Lower lobe of right lung (tissue), 2 donors: ENCODE results near the gene FAM162B. TPM values are rescaled to one million over a fixed set of nuclear protein-coding genes. Genes with fewer than 3 reads are reported as not detected.
"Not testable (repeated sequence)": the region's sequence is repeated elsewhere in the genome, so short reads cannot be mapped to it uniquely, and the experiment has no call there.

Experiments
- ATAC-seq, 2 donors: fragments of 200-7000 bp; cut with Tn5 transposase; one replicate each; pipeline ENCODE4 v1.9.1; 2020 to 2022; ENCODE audit warnings: mild to moderate bottlenecking in 2 of 2, moderate library complexity in 2 of 2
- DNase-seq: peaks from one replicate; pipeline ENCODE4 v3.0.0-alpha.2; 2020
- H3K27ac ChIP-seq: fragments of 200-600 bp; one replicate; pipeline ENCODE4 v1.8.0; 2022
- H3K27me3 ChIP-seq: fragments of 200-600 bp; one replicate; pipeline ENCODE4 v1.8.0; 2022; ENCODE audit warnings: low read depth
- H3K36me3 ChIP-seq: fragments of 200-600 bp; one replicate; pipeline ENCODE4 v1.8.0; 2022; ENCODE audit warnings: mild to moderate bottlenecking
- H3K4me1 ChIP-seq: fragments of 200-600 bp; one replicate; pipeline ENCODE4 v1.8.0; 2022
- H3K4me3 ChIP-seq: fragments of 200-600 bp; one replicate; pipeline ENCODE4 v1.8.0; 2022; ENCODE audit warnings: mild to moderate bottlenecking
- H3K9me3 ChIP-seq: fragments of 200-600 bp; one replicate; pipeline ENCODE4 v1.8.0; 2022
- intact Hi-C: fragments of 100-400 bp; cut with DNase I; formaldehyde crosslinking; loops from one replicate; pipeline ENCODE4 v1.11.0; 2022
- total RNA-seq: library from RNA; stranded (reverse); fragmentation: NEBNext Ultra II Directional; extraction: Animal tissue kit (Norgen Biotek cat#: 25700); gene quantifications from one replicate; pipeline ENCODE4 v1.2.1, GENCODE V29; 2021
- TF ChIP-seq, protein P1 (sequence below): fragments of 200-600 bp; IDR thresholded peaks from one replicate; pipeline ENCODE4 v1.8.0; 2022; ENCODE audit warnings: antibody characterized with exemption, mild to moderate bottlenecking
- donor health status: DM: no; HTN: yes; CAD: no; lungs with severe emphysema.

The FAM162B gene
- total RNA-seq, 1 donor from 2014 or later = 14.9 TPM

DNA sequence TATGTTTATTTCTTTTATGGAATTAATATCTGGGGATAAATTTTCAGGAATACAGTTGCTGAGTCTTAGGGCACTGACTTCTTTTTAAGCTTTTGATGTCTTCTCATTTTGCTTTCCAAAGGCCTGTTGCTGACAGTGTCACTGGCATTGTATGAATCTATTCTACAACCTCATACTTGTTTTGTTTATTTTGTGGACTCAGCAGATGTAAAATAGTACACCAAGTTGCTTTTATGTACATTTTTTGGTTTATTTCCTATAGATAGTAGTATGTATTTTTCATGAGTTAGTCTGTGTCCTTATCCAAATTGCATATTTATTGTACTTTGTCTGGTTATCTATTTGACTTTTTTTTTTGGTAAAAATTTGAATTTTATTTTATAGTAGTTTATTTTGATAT lies 35.0 kb downstream of the FAM162B start:
- TF ChIP-seq, protein P1, sequence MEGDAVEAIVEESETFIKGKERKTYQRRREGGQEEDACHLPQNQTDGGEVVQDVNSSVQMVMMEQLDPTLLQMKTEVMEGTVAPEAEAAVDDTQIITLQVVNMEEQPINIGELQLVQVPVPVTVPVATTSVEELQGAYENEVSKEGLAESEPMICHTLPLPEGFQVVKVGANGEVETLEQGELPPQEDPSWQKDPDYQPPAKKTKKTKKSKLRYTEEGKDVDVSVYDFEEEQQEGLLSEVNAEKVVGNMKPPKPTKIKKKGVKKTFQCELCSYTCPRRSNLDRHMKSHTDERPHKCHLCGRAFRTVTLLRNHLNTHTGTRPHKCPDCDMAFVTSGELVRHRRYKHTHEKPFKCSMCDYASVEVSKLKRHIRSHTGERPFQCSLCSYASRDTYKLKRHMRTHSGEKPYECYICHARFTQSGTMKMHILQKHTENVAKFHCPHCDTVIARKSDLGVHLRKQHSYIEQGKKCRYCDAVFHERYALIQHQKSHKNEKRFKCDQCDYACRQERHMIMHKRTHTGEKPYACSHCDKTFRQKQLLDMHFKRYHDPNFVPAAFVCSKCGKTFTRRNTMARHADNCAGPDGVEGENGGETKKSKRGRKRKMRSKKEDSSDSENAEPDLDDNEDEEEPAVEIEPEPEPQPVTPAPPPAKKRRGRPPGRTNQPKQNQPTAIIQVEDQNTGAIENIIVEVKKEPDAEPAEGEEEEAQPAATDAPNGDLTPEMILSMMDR = no peak
- Histone ChIP-seq H3K27me3 (no peaks in the 10 kb centered on the region), H3K36me3 (peaks cover 68% of the 10 kb centered on the region), H3K27ac (no peak overlapping the region), H3K4me3 (no peak overlapping the region), H3K4me1 (no peaks in the 10 kb centered on the region), H3K9me3 (no peaks in the 10 kb centered on the region)
- intact Hi-C loops = no loop called here
- ATAC-seq (no peak), DNase-seq (no peak)

DNA sequence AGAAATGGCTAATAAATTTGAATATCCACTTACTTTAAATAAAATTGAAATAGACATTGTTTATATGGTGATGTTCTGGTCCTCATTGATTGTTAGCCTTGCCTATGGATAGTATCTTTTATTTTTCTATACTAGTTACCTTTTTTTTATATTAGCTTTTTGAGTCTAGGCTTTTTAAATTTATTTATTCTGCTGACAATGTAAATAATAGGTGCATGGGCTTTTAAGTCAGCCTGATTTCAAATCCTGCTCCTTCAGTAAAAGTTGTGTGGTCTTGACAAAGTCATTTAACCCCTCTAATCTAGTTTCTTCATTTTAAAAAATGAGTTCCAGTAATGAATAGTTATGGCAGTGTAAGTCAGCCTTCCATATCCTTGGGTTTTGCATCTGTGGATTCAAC lies 38.6 kb downstream of the FAM162B start:
- Histone ChIP-seq H3K4me1 (no peaks in the 10 kb centered on the region), H3K36me3 (peaks cover 92% of the 10 kb centered on the region), H3K27ac (no peak overlapping the region), H3K9me3 (no peaks in the 10 kb centered on the region), H3K4me3 (no peak overlapping the region), H3K27me3 (no peaks in the 10 kb centered on the region)
- intact Hi-C loops = no loop called here
- ATAC-seq (no peak), DNase-seq (no peak)
- TF ChIP-seq, protein P1 = no peak

- Histone ChIP-seq H3K27ac (no peak overlapping the region), H3K4me3 (no peak overlapping the region), H3K36me3 (peaks cover 71% of the 10 kb centered on the region), H3K27me3 (no peaks in the 10 kb centered on the region), H3K4me1 (no peaks in the 10 kb centered on the region), H3K9me3 (no peaks in the 10 kb centered on the region)
- DNase-seq = no peak
- TF ChIP-seq, protein P1 = no peak
- intact Hi-C loops = no loop called here
- no peak for ATAC-seq
Observed at GRCh38 chr6:116714761-116715160, 50.8 kb downstream of the FAM162B start.

GRCh38 chr6:116714296-116714695 lies 51.2 kb downstream of the FAM162B start:
- TF ChIP-seq, protein P1 = no peak
- DNase-seq (no peak), ATAC-seq (no peak)
- no peak overlapping the region for H3K27ac ChIP-seq
- H3K36me3 ChIP-seq = peaks cover 67% of the 10 kb centered on the region
- H3K4me1 ChIP-seq = no peaks in the 10 kb centered on the region
- no peak overlapping the region for H3K4me3 ChIP-seq
- H3K9me3 ChIP-seq = no peaks in the 10 kb centered on the region
- no peaks in the 10 kb centered on the region for H3K27me3 ChIP-seq
- intact Hi-C loops = no loop called here

DNA sequence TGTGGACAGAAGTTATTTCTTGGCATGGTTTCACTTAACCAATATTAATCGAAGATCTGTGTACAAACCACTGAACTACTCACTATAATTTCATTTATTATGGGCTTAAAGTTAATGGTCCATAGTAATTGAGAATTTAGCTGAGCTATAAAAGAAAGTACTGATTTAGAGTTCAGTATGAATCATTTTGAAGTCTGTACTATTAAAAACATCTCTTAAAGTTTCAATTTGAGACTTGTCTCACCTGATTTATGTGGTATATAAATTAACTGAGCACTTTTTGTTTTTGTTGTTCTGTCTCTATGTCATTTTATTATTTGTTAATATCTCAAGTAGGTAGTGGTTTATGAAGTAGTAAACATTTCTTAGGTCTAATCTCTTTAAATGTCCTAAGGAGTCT lies 59.6 kb downstream of the FAM162B start:
- peaks cover 64% of the 10 kb centered on the region for H3K36me3 ChIP-seq
- H3K4me1 ChIP-seq = no peaks in the 10 kb centered on the region
- no peak overlapping the region for H3K4me3 ChIP-seq
- intact Hi-C loops = no loop called here
- no peak for DNase-seq
- no peaks in the 10 kb centered on the region for H3K27me3 ChIP-seq
- H3K27ac ChIP-seq = no peak overlapping the region
- no peak for ATAC-seq
- no peaks in the 10 kb centered on the region for H3K9me3 ChIP-seq
- TF ChIP-seq, protein P1 = no peak

DNA sequence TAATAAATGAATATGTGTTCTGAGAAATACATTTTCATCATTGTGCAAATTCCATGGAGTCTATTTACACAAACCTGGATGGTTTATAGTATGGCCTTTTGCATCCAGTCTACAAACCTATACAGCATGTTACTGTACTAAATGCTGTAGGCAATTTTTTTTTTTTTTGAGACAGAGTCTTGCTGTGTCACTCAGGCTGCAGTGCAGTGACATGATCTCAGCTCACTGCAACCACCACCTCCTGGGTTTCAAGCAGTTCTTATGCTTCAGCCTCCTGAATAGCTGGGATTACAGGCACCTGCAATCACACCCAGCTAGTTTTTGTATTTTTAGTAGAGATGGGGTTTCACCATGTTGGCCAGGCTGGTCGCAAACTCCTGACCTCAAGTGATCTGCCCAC lies 61.6 kb downstream of the FAM162B start:
- peaks cover 71% of the 10 kb centered on the region for H3K36me3 ChIP-seq
- H3K27me3 ChIP-seq, H3K4me3 ChIP-seq, H3K4me1 ChIP-seq, H3K9me3 ChIP-seq, DNase-seq, intact Hi-C loops, ATAC-seq, H3K27ac ChIP-seq: not testable (repeated sequence)

Other genes with a start within 250 kb of the FAM162B start
- gene TRAPPC3L, start 220.0 kb downstream of the FAM162B start, total RNA-seq = not detected
- gene CALHM4, start 212.0 kb downstream of the FAM162B start, total RNA-seq = not detected
- gene RWDD1, start 194.2 kb downstream of the FAM162B start, total RNA-seq = 35.9 TPM
- gene RSPH4A, start 149.2 kb downstream of the FAM162B start, total RNA-seq = 5.6 TPM
- gene ZUP1, start 97.0 kb downstream of the FAM162B start, total RNA-seq = 8.7 TPM
- 17.4 TPM for gene KPNA5, start 84.5 kb downstream of the FAM162B start, total RNA-seq
- not detected for gene GPRC6A, start 63.4 kb upstream of the FAM162B start, total RNA-seq
- gene RFX6, start 111.5 kb upstream of the FAM162B start, total RNA-seq = not detected